Measurements from ENCODE around the gene AHRR. TPM values are rescaled to one million over a fixed set of nuclear protein-coding genes. Genes with fewer than 3 reads are reported as not detected.
"Not testable (repeated sequence)": the region's sequence is repeated elsewhere in the genome, so short reads cannot be mapped to it uniquely, and the experiment has no call there.

AHRR gene
- total and polyA plus RNA-seq, 10 of the 15 experiments (the other 5 are each of a cell fraction or from before 2014, with no cell fraction given) = 0.90 to 35.2 (median 19.2) TPM

DNA sequence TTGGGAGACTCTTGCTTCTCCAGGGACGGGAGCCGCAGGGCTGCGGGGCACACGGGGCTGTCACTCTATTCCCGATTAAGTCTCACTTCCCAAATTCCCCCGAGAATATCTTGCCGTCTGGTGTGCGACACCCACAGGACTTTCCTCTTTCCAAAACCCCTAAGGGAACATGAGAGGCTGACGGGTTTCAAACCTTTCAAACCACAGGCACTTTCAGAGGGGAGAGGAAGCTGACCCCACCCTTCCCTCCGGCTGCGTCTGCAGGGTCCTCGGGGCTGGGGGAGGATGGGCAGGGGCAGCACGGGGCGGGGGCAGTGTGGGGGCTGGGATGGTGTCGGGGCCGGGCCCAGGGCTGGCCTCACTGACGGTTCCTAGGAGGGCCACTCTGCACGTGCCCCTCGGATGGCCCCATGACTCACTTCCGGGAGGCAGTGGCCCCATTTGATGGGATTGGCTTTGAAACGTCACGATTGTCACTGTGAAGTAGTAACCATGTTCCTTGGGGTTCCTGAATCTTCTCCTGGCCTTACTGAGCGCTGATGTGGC, 164.5 kb downstream of the AHRR start:
- DNase-seq (ENCODE audit: low read depth, low spot score) (no peak), ATAC-seq (no peak), FAIRE-seq (no peak)
- ChIA-PET CTCF (interaction anchor here (0.9 to 1.0 kb wide), 2 partner anchors 12 to 62 kb away, joined by 3 to 4 read pairs; no protein-coding TSS in a partner anchor), RAD21 (ENCODE audit: unreplicated experiment) (no interaction called here), POLR2A (interaction anchor here (0.6 kb wide), 1 partner anchor 206 kb away, joined by 5 read pairs; no protein-coding TSS in a partner anchor), SMC1A (ENCODE audit: uncharacterized antibody, unreplicated experiment) (no interaction called here)
- intact Hi-C loops (cut with micrococcal nuclease; ENCODE audit: unreplicated experiment) (no loop called here), in situ Hi-C loops (cut with MboI) (no loop called here)
- H2AFZ ChIP-seq (ENCODE audit: control insufficient read depth, low read depth, low read length) = no peak overlapping the region
- no peak overlapping the region for H3K9ac ChIP-seq (ENCODE audit: control insufficient read depth, insufficient read depth, low read length)
- no peaks in the 10 kb centered on the region for H3K4me1 ChIP-seq (ENCODE audit: control insufficient read depth, insufficient read depth, low read length)
- no peak overlapping the region for H3K4me2 ChIP-seq (ENCODE audit: control insufficient read depth, insufficient read depth)
- no peaks in the 10 kb centered on the region for H3K79me2 ChIP-seq (ENCODE audit: control insufficient read depth, insufficient read depth, low read length)
- no peaks in the 10 kb centered on the region for H3K36me3 ChIP-seq (ENCODE audit: control insufficient read depth in 2 of 2, insufficient read depth in 2 of 2, low read length in 1 of 2)
- H3K4me3 ChIP-seq = no peak overlapping the region
- TF ChIP-seq, protein P1, sequence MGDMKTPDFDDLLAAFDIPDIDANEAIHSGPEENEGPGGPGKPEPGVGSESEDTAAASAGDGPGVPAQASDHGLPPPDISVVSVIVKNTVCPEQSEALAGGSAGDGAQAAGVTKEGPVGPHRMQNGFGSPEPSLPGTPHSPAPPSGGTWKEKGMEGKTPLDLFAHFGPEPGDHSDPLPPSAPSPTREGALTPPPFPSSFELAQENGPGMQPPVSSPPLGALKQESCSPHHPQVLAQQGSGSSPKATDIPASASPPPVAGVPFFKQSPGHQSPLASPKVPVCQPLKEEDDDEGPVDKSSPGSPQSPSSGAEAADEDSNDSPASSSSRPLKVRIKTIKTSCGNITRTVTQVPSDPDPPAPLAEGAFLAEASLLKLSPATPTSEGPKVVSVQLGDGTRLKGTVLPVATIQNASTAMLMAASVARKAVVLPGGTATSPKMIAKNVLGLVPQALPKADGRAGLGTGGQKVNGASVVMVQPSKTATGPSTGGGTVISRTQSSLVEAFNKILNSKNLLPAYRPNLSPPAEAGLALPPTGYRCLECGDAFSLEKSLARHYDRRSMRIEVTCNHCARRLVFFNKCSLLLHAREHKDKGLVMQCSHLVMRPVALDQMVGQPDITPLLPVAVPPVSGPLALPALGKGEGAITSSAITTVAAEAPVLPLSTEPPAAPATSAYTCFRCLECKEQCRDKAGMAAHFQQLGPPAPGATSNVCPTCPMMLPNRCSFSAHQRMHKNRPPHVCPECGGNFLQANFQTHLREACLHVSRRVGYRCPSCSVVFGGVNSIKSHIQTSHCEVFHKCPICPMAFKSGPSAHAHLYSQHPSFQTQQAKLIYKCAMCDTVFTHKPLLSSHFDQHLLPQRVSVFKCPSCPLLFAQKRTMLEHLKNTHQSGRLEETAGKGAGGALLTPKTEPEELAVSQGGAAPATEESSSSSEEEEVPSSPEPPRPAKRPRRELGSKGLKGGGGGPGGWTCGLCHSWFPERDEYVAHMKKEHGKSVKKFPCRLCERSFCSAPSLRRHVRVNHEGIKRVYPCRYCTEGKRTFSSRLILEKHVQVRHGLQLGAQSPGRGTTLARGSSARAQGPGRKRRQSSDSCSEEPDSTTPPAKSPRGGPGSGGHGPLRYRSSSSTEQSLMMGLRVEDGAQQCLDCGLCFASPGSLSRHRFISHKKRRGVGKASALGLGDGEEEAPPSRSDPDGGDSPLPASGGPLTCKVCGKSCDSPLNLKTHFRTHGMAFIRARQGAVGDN (IDR thresholded peaks at IDR 0.05) = no peak
- TF ChIP-seq BHLHE40 (IDR thresholded peaks at IDR 0.05; ENCODE audit: borderline replicate concordance in 1 of 2, low read depth in 2 of 2, low read length in 1 of 2) = peak in 1 of 2 experiments; percentile 39; a peak in 1 of 4 replicates
- no peaks in the 10 kb centered on the region for H3K27me3 ChIP-seq (replicated peaks in 1 of 2; ENCODE audit: control insufficient read depth in 2 of 2, insufficient read depth in 2 of 2, low read length in 1 of 2)
- no peak overlapping the region for H3K27ac ChIP-seq (ENCODE audit: control insufficient read depth, insufficient read depth)
- H4K20me1 ChIP-seq (ENCODE audit: control insufficient read depth, insufficient read depth) = no peaks in the 10 kb centered on the region
- no TSS peak for BruUV-seq (replicated peaks)
- 11% methylated on average over 22 of the region's 23 CpGs for WGBS (ENCODE audit: insufficient coverage, insufficient replicate concordance, low lambda C conversion rate, missing lambda C conversion rate)
- H3K9me3 ChIP-seq (replicated peaks; ENCODE audit: control insufficient read depth, insufficient read depth, low read length) = no peaks in the 10 kb centered on the region

DNA sequence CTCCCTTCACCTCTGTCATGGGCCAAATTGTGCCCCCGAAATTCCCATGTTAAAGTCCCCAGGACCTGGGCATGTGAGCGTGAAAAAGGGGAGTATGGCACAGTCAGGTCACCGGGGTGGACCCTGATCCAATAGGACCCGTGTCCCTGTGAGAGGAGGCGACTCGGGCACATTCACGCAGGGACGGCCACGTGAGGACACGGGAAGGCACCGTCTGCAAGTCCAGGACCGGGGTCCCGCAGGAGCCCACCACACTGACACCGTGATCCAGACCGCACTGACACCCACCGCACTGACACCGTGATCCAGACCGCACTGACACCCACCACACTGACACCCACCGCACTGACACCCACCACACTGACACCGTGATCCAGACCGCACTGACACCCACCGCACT, 165.1 kb downstream of the AHRR start:
- FAIRE-seq; H3K27me3 ChIP-seq (replicated peaks in 1 of 2; ENCODE audit: control insufficient read depth in 2 of 2, insufficient read depth in 2 of 2, low read length in 1 of 2); H4K20me1 ChIP-seq (ENCODE audit: control insufficient read depth, insufficient read depth); DNase-seq (ENCODE audit: low read depth, low spot score); H3K9ac ChIP-seq (ENCODE audit: control insufficient read depth, insufficient read depth, low read length); H2AFZ ChIP-seq (ENCODE audit: control insufficient read depth, low read depth, low read length); SMC1A ChIA-PET (ENCODE audit: uncharacterized antibody, unreplicated experiment); BruUV-seq (replicated peaks); POLR2A ChIA-PET; H3K79me2 ChIP-seq (ENCODE audit: control insufficient read depth, insufficient read depth, low read length); in situ Hi-C loops (cut with MboI); ATAC-seq; H3K27ac ChIP-seq (ENCODE audit: control insufficient read depth, insufficient read depth); H3K4me3 ChIP-seq; H3K4me2 ChIP-seq (ENCODE audit: control insufficient read depth, insufficient read depth); H3K9me3 ChIP-seq (replicated peaks; ENCODE audit: control insufficient read depth, insufficient read depth, low read length); RAD21 ChIA-PET (ENCODE audit: unreplicated experiment); H3K4me1 ChIP-seq (ENCODE audit: control insufficient read depth, insufficient read depth, low read length); intact Hi-C loops (cut with micrococcal nuclease; ENCODE audit: unreplicated experiment); H3K36me3 ChIP-seq (ENCODE audit: control insufficient read depth in 2 of 2, insufficient read depth in 2 of 2, low read length in 1 of 2): not testable (repeated sequence)
- CTCF ChIA-PET = interaction anchor here (0.9 kb wide), 1 partner anchor 62 kb away, joined by 3 read pairs; no protein-coding TSS in a partner anchor
- 82% methylated on average over 11 of the region's 22 CpGs for WGBS (ENCODE audit: insufficient coverage, insufficient replicate concordance, low lambda C conversion rate, missing lambda C conversion rate)

Other genes with a start within 250 kb of the AHRR start
- gene PLEKHG4B, start 229.5 kb upstream of the AHRR start, total RNA-seq (2014; rRNA removed) = not detected in 2 replicates
- gene PLEKHG4B, start 229.5 kb upstream of the AHRR start, total RNA-seq (2014; rRNA removed; fragmentation: Illumina TruSeq; extraction: Trizol) = not detected in 2 replicates
- 0.05 and 0.08 TPM in 2 replicates for gene PLEKHG4B, start 229.5 kb upstream of the AHRR start, total RNA-seq (2021)
- not detected in 2 replicates for gene PLEKHG4B, start 229.5 kb upstream of the AHRR start, polyA plus RNA-seq (2011; rRNA removed)
- under 0.01 TPM in 1 of 2 replicates, not detected in the other for gene PLEKHG4B, start 229.5 kb upstream of the AHRR start, polyA plus RNA-seq (2014; fragmentation: Illumina TruSeq; extraction: Trizol)
- gene PLEKHG4B, start 229.5 kb upstream of the AHRR start, polyA plus RNA-seq (2014; fragmentation: Nextera tagmentation; extraction: Ambion mirVana) = not detected
- gene PLEKHG4B, start 229.5 kb upstream of the AHRR start, polyA plus RNA-seq (2014; rRNA removed) = 0.01 TPM in 1 of 2 replicates, not detected in the other
- under 1 TPM in 1 of 2 experiments, not detected in 1; 0.01 TPM for gene PLEKHG4B, start 229.5 kb upstream of the AHRR start, polyA plus RNA-seq (2016; fragmentation: Nextera tagmentation; extraction: Ambion mirVana)
- gene LRRC14B, start 130.2 kb upstream of the AHRR start, total RNA-seq (2014; rRNA removed) = 0.06 and 0.16 TPM in 2 replicates
- not detected in 2 replicates for gene LRRC14B, start 130.2 kb upstream of the AHRR start, total RNA-seq (2014; rRNA removed; fragmentation: Illumina TruSeq; extraction: Trizol)
- 0.31 and 0.32 TPM in 2 replicates for gene LRRC14B, start 130.2 kb upstream of the AHRR start, total RNA-seq (2021)
- not detected in 2 replicates for gene LRRC14B, start 130.2 kb upstream of the AHRR start, polyA plus RNA-seq (2011; rRNA removed)
- gene LRRC14B, start 130.2 kb upstream of the AHRR start, polyA plus RNA-seq (2014; fragmentation: Illumina TruSeq; extraction: Trizol) = not detected in 2 replicates
- gene LRRC14B, start 130.2 kb upstream of the AHRR start, polyA plus RNA-seq (2014; fragmentation: Nextera tagmentation; extraction: Ambion mirVana) = not detected
- 0.06 and 0.18 TPM in 2 replicates for gene LRRC14B, start 130.2 kb upstream of the AHRR start, polyA plus RNA-seq (2014; rRNA removed)
- gene LRRC14B, start 130.2 kb upstream of the AHRR start, polyA plus RNA-seq (2016; fragmentation: Nextera tagmentation; extraction: Ambion mirVana) = under 1 TPM; 0.13 to 0.24 TPM
- gene CCDC127, start 103.6 kb upstream of the AHRR start, total RNA-seq (2014; rRNA removed) = 2.3 and 3.4 TPM in 2 replicates
- 1.9 and 2.1 TPM in 2 replicates for gene CCDC127, start 103.6 kb upstream of the AHRR start, total RNA-seq (2014; rRNA removed; fragmentation: Illumina TruSeq; extraction: Trizol)
- 2.9 and 4.1 TPM in 2 replicates for gene CCDC127, start 103.6 kb upstream of the AHRR start, total RNA-seq (2021)
- 2.1 and 2.2 TPM in 2 replicates for gene CCDC127, start 103.6 kb upstream of the AHRR start, polyA plus RNA-seq (2011; rRNA removed)
- 1.4 and 1.9 TPM in 2 replicates for gene CCDC127, start 103.6 kb upstream of the AHRR start, polyA plus RNA-seq (2014; fragmentation: Illumina TruSeq; extraction: Trizol)
- gene CCDC127, start 103.6 kb upstream of the AHRR start, polyA plus RNA-seq (2014; fragmentation: Nextera tagmentation; extraction: Ambion mirVana) = 1 to 10 TPM; 2.8 to 3.8 TPM
- 2.2 and 3.7 TPM in 2 replicates for gene CCDC127, start 103.6 kb upstream of the AHRR start, polyA plus RNA-seq (2014; rRNA removed)
- gene CCDC127, start 103.6 kb upstream of the AHRR start, polyA plus RNA-seq (2016; fragmentation: Nextera tagmentation; extraction: Ambion mirVana) = 1 to 10 TPM; 6.5 to 6.9 TPM
- 76.7 and 79.9 TPM in 2 replicates for gene SDHA, start 103.4 kb upstream of the AHRR start, total RNA-seq (2014; rRNA removed)
- gene SDHA, start 103.4 kb upstream of the AHRR start, total RNA-seq (2014; rRNA removed; fragmentation: Illumina TruSeq; extraction: Trizol) = 74.9 and 82.0 TPM in 2 replicates
- 124 and 128 TPM in 2 replicates for gene SDHA, start 103.4 kb upstream of the AHRR start, total RNA-seq (2021)
- gene SDHA, start 103.4 kb upstream of the AHRR start, polyA plus RNA-seq (2011; rRNA removed) = 80.6 and 141 TPM in 2 replicates
- 48.0 and 79.2 TPM in 2 replicates for gene SDHA, start 103.4 kb upstream of the AHRR start, polyA plus RNA-seq (2014; fragmentation: Illumina TruSeq; extraction: Trizol)
- 100 to 1,000 TPM in 1 of 2 experiments, 10 to 100 TPM in 1; 63.3 to 122 TPM for gene SDHA, start 103.4 kb upstream of the AHRR start, polyA plus RNA-seq (2014; fragmentation: Nextera tagmentation; extraction: Ambion mirVana)
- gene SDHA, start 103.4 kb upstream of the AHRR start, polyA plus RNA-seq (2014; rRNA removed) = 85.5 and 94.7 TPM in 2 replicates
- 100 to 1,000 TPM; 193 to 205 TPM for gene SDHA, start 103.4 kb upstream of the AHRR start, polyA plus RNA-seq (2016; fragmentation: Nextera tagmentation; extraction: Ambion mirVana)
- 144 and 148 TPM in 2 replicates for gene PDCD6, start 50.1 kb upstream of the AHRR start, total RNA-seq (2014; rRNA removed)
- gene PDCD6, start 50.1 kb upstream of the AHRR start, total RNA-seq (2014; rRNA removed; fragmentation: Illumina TruSeq; extraction: Trizol) = 105 and 111 TPM in 2 replicates
- gene PDCD6, start 50.1 kb upstream of the AHRR start, total RNA-seq (2021) = 91.5 and 92.5 TPM in 2 replicates
- 253 and 286 TPM in 2 replicates for gene PDCD6, start 50.1 kb upstream of the AHRR start, polyA plus RNA-seq (2011; rRNA removed)
- gene PDCD6, start 50.1 kb upstream of the AHRR start, polyA plus RNA-seq (2014; fragmentation: Illumina TruSeq; extraction: Trizol) = 97.2 and 108 TPM in 2 replicates
- gene PDCD6, start 50.1 kb upstream of the AHRR start, polyA plus RNA-seq (2014; fragmentation: Nextera tagmentation; extraction: Ambion mirVana) = 10 to 100 TPM; 28.6 to 58.4 TPM
- gene PDCD6, start 50.1 kb upstream of the AHRR start, polyA plus RNA-seq (2014; rRNA removed) = 135 and 154 TPM in 2 replicates
- 100 to 1,000 TPM; 228 TPM for gene PDCD6, start 50.1 kb upstream of the AHRR start, polyA plus RNA-seq (2016; fragmentation: Nextera tagmentation; extraction: Ambion mirVana)
- gene EXOC3, start 121.5 kb downstream of the AHRR start, total RNA-seq (2014; rRNA removed) = 28.6 and 32.5 TPM in 2 replicates
- gene EXOC3, start 121.5 kb downstream of the AHRR start, total RNA-seq (2014; rRNA removed; fragmentation: Illumina TruSeq; extraction: Trizol) = 22.4 and 25.4 TPM in 2 replicates
- gene EXOC3, start 121.5 kb downstream of the AHRR start, total RNA-seq (2021) = 48.9 and 50.3 TPM in 2 replicates
- gene EXOC3, start 121.5 kb downstream of the AHRR start, polyA plus RNA-seq (2011; rRNA removed) = 16.4 and 22.6 TPM in 2 replicates
- gene EXOC3, start 121.5 kb downstream of the AHRR start, polyA plus RNA-seq (2014; fragmentation: Illumina TruSeq; extraction: Trizol) = 18.5 and 24.8 TPM in 2 replicates
- 1 to 10 TPM; 1.6 to 7.2 TPM for gene EXOC3, start 121.5 kb downstream of the AHRR start, polyA plus RNA-seq (2014; fragmentation: Nextera tagmentation; extraction: Ambion mirVana)
- 30.5 and 33.2 TPM in 2 replicates for gene EXOC3, start 121.5 kb downstream of the AHRR start, polyA plus RNA-seq (2014; rRNA removed)
- gene EXOC3, start 121.5 kb downstream of the AHRR start, polyA plus RNA-seq (2016; fragmentation: Nextera tagmentation; extraction: Ambion mirVana) = 10 to 100 TPM; 52.7 to 53.0 TPM
- 2.8 and 3.2 TPM in 2 replicates for gene SLC9A3, start 202.7 kb downstream of the AHRR start, total RNA-seq (2014; rRNA removed)
- 0.89 and 1.1 TPM in 2 replicates for gene SLC9A3, start 202.7 kb downstream of the AHRR start, total RNA-seq (2014; rRNA removed; fragmentation: Illumina TruSeq; extraction: Trizol)
- 2.3 and 2.5 TPM in 2 replicates for gene SLC9A3, start 202.7 kb downstream of the AHRR start, total RNA-seq (2021)
- gene SLC9A3, start 202.7 kb downstream of the AHRR start, polyA plus RNA-seq (2011; rRNA removed) = 1.1 and 1.6 TPM in 2 replicates
- gene SLC9A3, start 202.7 kb downstream of the AHRR start, polyA plus RNA-seq (2014; fragmentation: Illumina TruSeq; extraction: Trizol) = 1.5 and 1.7 TPM in 2 replicates
- gene SLC9A3, start 202.7 kb downstream of the AHRR start, polyA plus RNA-seq (2014; fragmentation: Nextera tagmentation; extraction: Ambion mirVana) = under 1 TPM in 1 of 2 experiments, not detected in 1; 0.04 TPM
- 4.7 and 5.2 TPM in 2 replicates for gene SLC9A3, start 202.7 kb downstream of the AHRR start, polyA plus RNA-seq (2014; rRNA removed)
- 1 to 10 TPM; 2.9 to 3.1 TPM for gene SLC9A3, start 202.7 kb downstream of the AHRR start, polyA plus RNA-seq (2016; fragmentation: Nextera tagmentation; extraction: Ambion mirVana)

Measured in GM12878 (cell line).